NT2/D1 (cell line): ENCODE data around the gene KCNQ1.
A peak's percentile ranks its signal among the peaks of the same experiment; 100 is the strongest.

Experiments
- DNase-seq: peaks from one replicate; pipeline ENCODE4 v3.0.0-alpha.2; 2011; ENCODE audit warnings: low read depth, low spot score
- H3K27me3 ChIP-seq: 2 replicates; pipeline ENCODE4 v1.6.0; 2011; ENCODE audit warnings: mild to moderate bottlenecking; ENCODE audit not compliant: insufficient read length, insufficient read depth
- H3K36me3 ChIP-seq: 2 replicates; pipeline ENCODE4 v1.6.1; 2011; ENCODE audit warnings: mild to moderate bottlenecking, low read length, mixed read lengths; ENCODE audit not compliant: insufficient read depth, insufficient read length
- H3K4me1 ChIP-seq: 2 replicates; pipeline ENCODE4 v1.5.1; 2011; ENCODE audit not compliant: insufficient read depth, insufficient read length
- H3K4me3 ChIP-seq: 2 replicates; pipeline ENCODE4 v1.5.1; 2011; ENCODE audit warnings: low read depth; ENCODE audit not compliant: insufficient read length
- H3K9ac ChIP-seq: 2 replicates; pipeline ENCODE4 v1.6.0; 2011; ENCODE audit warnings: low read depth; ENCODE audit not compliant: insufficient read length
- H3K9me3 ChIP-seq: 2 replicates; pipeline ENCODE4 v1.5.1; 2011; ENCODE audit warnings: mild to moderate bottlenecking, low read length; ENCODE audit not compliant: insufficient read depth
- SUZ12 ChIP-seq: IDR thresholded peaks from 2 replicates; pipeline ENCODE4 v1.6.1; 2011; ENCODE audit not compliant: insufficient read length, insufficient read depth; ENCODE audit errors: extremely low read depth
- YY1 ChIP-seq: IDR thresholded peaks from 2 replicates; pipeline ENCODE4 v1.6.1; 2011; ENCODE audit not compliant: insufficient read length, insufficient read depth
- ZNF274 ChIP-seq: IDR thresholded peaks from 2 replicates; pipeline ENCODE4 v1.6.1; 2011; ENCODE audit warnings: mild to moderate bottlenecking, low read depth, low read length

KCNQ1 gene

GRCh38 chr11:2576111-2576510 lies 131.3 kb downstream of the KCNQ1 start:
- DNase-seq = no peak
- H3K9ac ChIP-seq = no peak overlapping the region
- no peaks in the 10 kb centered on the region for H3K9me3 ChIP-seq
- H3K36me3 ChIP-seq = no peaks in the 10 kb centered on the region
- H3K4me3 ChIP-seq = no peak overlapping the region
- no peak for TF ChIP-seq ZNF274
- TF ChIP-seq YY1 = no peak
- no peak for TF ChIP-seq SUZ12
- peaks cover 34% of the 10 kb centered on the region for H3K4me1 ChIP-seq
- H3K27me3 ChIP-seq = peaks cover 68% of the 10 kb centered on the region

GRCh38 chr11:2576549-2576948 lies 131.7 kb downstream of the KCNQ1 start:
- Histone ChIP-seq H3K9me3 (no peaks in the 10 kb centered on the region), H3K4me1 (peaks cover 34% of the 10 kb centered on the region), H3K27me3 (peaks cover 68% of the 10 kb centered on the region), H3K4me3 (no peak overlapping the region), H3K9ac (peak overlapping the region; percentile 39), H3K36me3 (no peaks in the 10 kb centered on the region)
- DNase-seq = no peak
- TF ChIP-seq YY1 = no peak
- no peak for TF ChIP-seq ZNF274
- TF ChIP-seq SUZ12 = no peak

GRCh38 chr11:2577031-2577990 lies 132.5 kb downstream of the KCNQ1 start:
- no peaks in the 10 kb centered on the region for H3K9me3 ChIP-seq
- no peaks in the 10 kb centered on the region for H3K36me3 ChIP-seq
- peaks cover 35% of the 10 kb centered on the region for H3K4me1 ChIP-seq
- DNase-seq = no peak
- no peak overlapping the region for H3K4me3 ChIP-seq
- no peak for TF ChIP-seq ZNF274
- no peak for TF ChIP-seq SUZ12
- TF ChIP-seq YY1 = no peak
- H3K9ac ChIP-seq = peak overlapping the region; percentile 39
- peaks cover 67% of the 10 kb centered on the region for H3K27me3 ChIP-seq

- DNase-seq = no peak
- no peak overlapping the region for H3K4me3 ChIP-seq
- H3K27me3 ChIP-seq = peaks cover 67% of the 10 kb centered on the region
- no peaks in the 10 kb centered on the region for H3K36me3 ChIP-seq
- no peaks in the 10 kb centered on the region for H3K9me3 ChIP-seq
- TF ChIP-seq ZNF274 (no peak), YY1 (no peak), SUZ12 (no peak)
- H3K9ac ChIP-seq = no peak overlapping the region
- peaks cover 42% of the 10 kb centered on the region for H3K4me1 ChIP-seq
Measured at GRCh38 chr11:2577991-2578928, 133.5 kb downstream of the KCNQ1 start.

GRCh38 chr11:2578929-2579270 lies 134.1 kb downstream of the KCNQ1 start:
- Histone ChIP-seq H3K9ac (no peak overlapping the region), H3K4me1 (peaks cover 42% of the 10 kb centered on the region), H3K4me3 (no peak overlapping the region), H3K9me3 (no peaks in the 10 kb centered on the region), H3K36me3 (no peaks in the 10 kb centered on the region), H3K27me3 (peaks cover 67% of the 10 kb centered on the region)
- TF ChIP-seq ZNF274 = no peak
- no peak for TF ChIP-seq SUZ12
- TF ChIP-seq YY1 = no peak
- no peak for DNase-seq

- no peak overlapping the region for H3K9ac ChIP-seq
- no peak overlapping the region for H3K4me3 ChIP-seq
- no peak for TF ChIP-seq SUZ12
- H3K9me3 ChIP-seq = no peaks in the 10 kb centered on the region
- no peak for DNase-seq
- peaks cover 41% of the 10 kb centered on the region for H3K4me1 ChIP-seq
- no peaks in the 10 kb centered on the region for H3K36me3 ChIP-seq
- H3K27me3 ChIP-seq = peaks cover 68% of the 10 kb centered on the region
Measured at GRCh38 chr11:2579315-2580060, 134.7 kb downstream of the KCNQ1 start.

GRCh38 chr11:2580061-2580421 lies 135.2 kb downstream of the KCNQ1 start:
- H3K27me3 ChIP-seq = peaks cover 72% of the 10 kb centered on the region
- H3K9me3 ChIP-seq = no peaks in the 10 kb centered on the region
- no peak for DNase-seq
- H3K9ac ChIP-seq = no peak overlapping the region
- H3K4me1 ChIP-seq = peaks cover 36% of the 10 kb centered on the region
- H3K4me3 ChIP-seq = no peak overlapping the region
- H3K36me3 ChIP-seq = no peaks in the 10 kb centered on the region
- no peak for TF ChIP-seq ZNF274
- TF ChIP-seq SUZ12 = no peak
- no peak for TF ChIP-seq YY1
